ENCODE measurements around the gene ARFGAP2.

The ARFGAP2 gene

DNA sequence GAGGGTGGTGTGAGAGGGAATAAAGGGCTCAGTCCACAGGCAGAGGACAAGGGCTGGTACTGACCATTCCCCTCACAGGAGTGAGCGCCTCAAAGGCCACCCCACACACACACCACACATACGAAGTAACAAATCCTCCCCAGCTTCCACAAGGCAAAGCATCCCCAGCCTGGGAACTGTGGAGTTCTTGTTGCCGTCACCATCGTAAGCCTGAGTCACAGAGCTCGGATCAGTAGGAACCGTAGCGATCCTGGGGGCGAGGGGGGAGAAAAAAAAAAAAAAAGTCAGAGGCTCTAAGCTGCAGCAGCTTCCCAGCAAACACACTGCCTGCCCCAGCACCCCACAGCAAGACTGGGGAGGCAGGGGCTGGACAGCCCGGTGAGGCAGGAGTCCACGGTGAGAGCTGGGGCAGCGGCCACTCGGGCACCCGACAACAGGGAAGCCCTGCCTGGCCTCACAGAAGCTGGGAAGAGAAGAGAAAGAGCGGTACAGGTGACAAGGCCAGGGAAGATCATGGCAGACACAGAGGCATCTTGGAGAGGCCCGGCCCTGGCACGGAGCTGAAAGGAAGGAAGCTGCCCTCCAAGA lies 11.3 kb downstream of the ARFGAP2 start:
- ChIA-PET POLR2A (no interaction called here), CTCF (interaction anchor here (0.7 kb wide), 1 partner anchor 12 kb away, joined by 3 read pairs; no protein-coding TSS in a partner anchor)
- DNase-seq (ENCODE audit: extremely low spot score) = no peak
- TF ChIP-seq SP1 (IDR thresholded peaks at IDR 0.05) = no peak
- no peak for TF ChIP-seq BHLHE40 (IDR thresholded peaks at IDR 0.05; ENCODE audit: borderline replicate concordance)
- no peak for TF ChIP-seq FOXM1 (IDR thresholded peaks at IDR 0.05; ENCODE audit: borderline replicate concordance)
- TF ChIP-seq, protein P1, sequence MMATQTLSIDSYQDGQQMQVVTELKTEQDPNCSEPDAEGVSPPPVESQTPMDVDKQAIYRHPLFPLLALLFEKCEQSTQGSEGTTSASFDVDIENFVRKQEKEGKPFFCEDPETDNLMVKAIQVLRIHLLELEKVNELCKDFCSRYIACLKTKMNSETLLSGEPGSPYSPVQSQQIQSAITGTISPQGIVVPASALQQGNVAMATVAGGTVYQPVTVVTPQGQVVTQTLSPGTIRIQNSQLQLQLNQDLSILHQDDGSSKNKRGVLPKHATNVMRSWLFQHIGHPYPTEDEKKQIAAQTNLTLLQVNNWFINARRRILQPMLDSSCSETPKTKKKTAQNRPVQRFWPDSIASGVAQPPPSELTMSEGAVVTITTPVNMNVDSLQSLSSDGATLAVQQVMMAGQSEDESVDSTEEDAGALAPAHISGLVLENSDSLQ (IDR thresholded peaks at IDR 0.05) = no peak
- TF ChIP-seq CTBP1 (IDR thresholded peaks at IDR 0.05; ENCODE audit: borderline replicate concordance) = no peak
- TF ChIP-seq L3MBTL2 (conservative IDR thresholded peaks at IDR 0.05) = no peak
- TF ChIP-seq SUZ12 (IDR thresholded peaks at IDR 0.05) = no peak
- no peak for TF ChIP-seq ARNT (IDR thresholded peaks at IDR 0.05)
- no peak for TF ChIP-seq LEF1 (IDR thresholded peaks at IDR 0.05; ENCODE audit: borderline replicate concordance)
- no peak for TF ChIP-seq NFRKB (IDR thresholded peaks at IDR 0.05)
- TF ChIP-seq FOXK2 (IDR thresholded peaks at IDR 0.05) = no peak
- TF ChIP-seq ZNF384 (IDR thresholded peaks at IDR 0.05) = no peak
- TF ChIP-seq HDGF (IDR thresholded peaks at IDR 0.05; ENCODE audit: borderline replicate concordance) = no peak
- no peak for TF ChIP-seq TARDBP (IDR thresholded peaks at IDR 0.05)

DNA sequence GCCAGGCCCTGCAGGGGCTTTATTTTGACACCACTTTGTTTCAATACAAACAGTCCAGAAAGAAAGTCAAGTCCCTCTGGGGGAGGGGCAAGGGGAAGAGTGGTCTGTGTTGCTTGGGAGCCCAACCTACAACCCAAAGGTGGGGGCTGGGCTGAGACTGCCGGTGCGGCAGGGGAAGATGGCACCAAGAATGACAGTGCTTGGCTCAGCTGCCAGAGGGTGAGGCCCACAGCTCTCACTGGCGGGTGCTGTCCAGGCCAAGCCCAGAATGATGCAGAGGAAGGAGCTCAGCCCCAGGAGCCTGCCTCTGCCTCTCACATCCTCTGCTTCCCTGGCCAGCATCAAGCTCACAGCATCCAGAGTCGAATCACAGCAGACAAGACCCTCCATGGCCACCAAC lies 12.4 kb downstream of the ARFGAP2 start:
- CTCF ChIA-PET = no interaction called here

DNA sequence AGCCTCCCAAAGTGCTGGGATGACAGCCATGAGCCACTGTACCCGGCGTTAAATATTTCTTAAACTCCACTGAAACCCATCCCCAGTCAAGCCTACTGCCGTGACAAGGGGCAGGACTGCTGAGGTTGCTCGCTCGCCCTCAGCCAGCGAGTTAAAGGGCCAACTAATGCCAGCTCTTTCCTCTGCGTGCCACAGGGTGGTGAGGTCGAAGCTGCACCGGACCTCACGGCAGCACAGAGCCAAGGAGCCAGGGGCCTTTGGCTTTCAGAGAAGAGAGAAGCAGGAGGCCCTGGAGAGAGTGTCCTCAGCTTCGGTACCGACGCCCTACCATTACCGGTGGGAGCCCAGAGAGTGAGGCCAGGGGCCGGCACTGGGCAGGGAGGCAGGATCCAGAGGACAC lies 12.8 kb downstream of the ARFGAP2 start:
- ChIA-PET CTCF (no interaction called here), POLR2A (interaction anchor here (0.6 to 1.2 kb wide), 3 partner anchors 13 to 461 kb away, joined by 3 read pairs; partner anchors contain the start of gene ARFGAP2)
- DNase-seq (ENCODE audit: extremely low spot score) = no peak
- no peak for TF ChIP-seq SP1 (IDR thresholded peaks at IDR 0.05)
- TF ChIP-seq FOXM1 (IDR thresholded peaks at IDR 0.05; ENCODE audit: borderline replicate concordance) = no peak
- TF ChIP-seq HDGF (IDR thresholded peaks at IDR 0.05; ENCODE audit: borderline replicate concordance) = no peak

More for the DNA sequence above, 12.4 kb downstream of the ARFGAP2 start:
- DNase-seq (ENCODE audit: extremely low spot score) = no peak
- TF ChIP-seq TARDBP (IDR thresholded peaks at IDR 0.05) = no peak
- TF ChIP-seq ELF4 (IDR thresholded peaks at IDR 0.05) = no peak
- no peak for TF ChIP-seq FOXM1 (IDR thresholded peaks at IDR 0.05; ENCODE audit: borderline replicate concordance)
- POLR2A ChIA-PET = interaction anchor here (1.1 kb wide), 1 partner anchor 461 kb away, joined by 3 read pairs; no protein-coding TSS in a partner anchor

DNA sequence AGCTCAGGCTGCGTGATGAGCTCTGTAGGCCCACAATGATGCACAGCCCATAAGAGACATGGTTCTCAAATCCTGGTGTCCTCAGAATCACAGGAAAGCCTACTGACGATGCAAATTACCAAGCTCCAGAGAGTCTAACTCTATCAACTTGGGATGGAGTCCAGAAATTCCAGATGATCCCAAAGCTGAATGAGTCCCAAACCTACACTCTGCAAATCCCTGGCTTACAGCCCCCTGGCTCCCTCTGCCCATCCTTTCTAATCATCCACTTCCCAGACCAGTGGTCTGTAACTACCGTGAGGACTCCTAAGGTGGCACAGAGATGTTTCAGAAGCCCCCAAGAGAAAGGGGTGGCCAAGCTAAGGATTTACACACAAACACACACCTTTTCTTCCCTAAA lies 13.5 kb downstream of the ARFGAP2 start:
- no peak for DNase-seq (ENCODE audit: extremely low spot score)
- ChIA-PET CTCF (interaction anchor here (0.6 to 1.0 kb wide), 2 partner anchors 10 to 133 kb away, joined by 3 to 5 read pairs; no protein-coding TSS in a partner anchor), POLR2A (interaction anchor here (1.2 kb wide), 1 partner anchor 277 kb away, joined by 3 read pairs; no protein-coding TSS in a partner anchor)
- TF ChIP-seq ARNT (IDR thresholded peaks at IDR 0.05) = no peak

DNA sequence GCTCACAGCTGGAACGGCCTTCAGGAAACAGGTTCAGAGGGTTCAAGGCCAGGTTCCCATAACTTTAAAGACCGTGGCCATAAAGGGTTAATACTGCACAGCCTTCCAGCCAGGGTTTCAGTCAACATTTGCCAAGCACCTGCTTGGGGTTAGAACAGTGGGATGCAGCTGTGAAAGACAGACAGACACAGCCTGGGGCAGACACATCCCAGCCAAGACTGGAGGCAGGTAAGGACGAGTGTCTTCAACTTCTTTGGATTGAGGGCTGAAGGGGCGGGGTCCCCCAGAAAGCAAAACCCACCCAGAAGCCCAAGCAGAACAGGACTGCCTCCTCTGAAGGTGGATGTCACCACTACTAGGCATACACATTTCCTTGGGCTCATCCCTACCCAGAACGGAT lies 14.3 kb downstream of the ARFGAP2 start:
- TF ChIP-seq ARNT (IDR thresholded peaks at IDR 0.05) (no peak), TARDBP (IDR thresholded peaks at IDR 0.05) (no peak), LEF1 (IDR thresholded peaks at IDR 0.05; ENCODE audit: borderline replicate concordance) (no peak), SUZ12 (IDR thresholded peaks at IDR 0.05) (no peak), BHLHE40 (IDR thresholded peaks at IDR 0.05; ENCODE audit: borderline replicate concordance) (no peak), ZNF384 (IDR thresholded peaks at IDR 0.05) (no peak), FOXK2 (IDR thresholded peaks at IDR 0.05) (no peak), CTBP1 (IDR thresholded peaks at IDR 0.05; ENCODE audit: borderline replicate concordance) (no peak), ELF4 (IDR thresholded peaks at IDR 0.05) (no peak), L3MBTL2 (conservative IDR thresholded peaks at IDR 0.05) (no peak), FOXA1 (IDR thresholded peaks at IDR 0.05) (no peak), NFRKB (IDR thresholded peaks at IDR 0.05) (no peak), SP1 (IDR thresholded peaks at IDR 0.05) (no peak), FOXM1 (IDR thresholded peaks at IDR 0.05; ENCODE audit: borderline replicate concordance) (no peak), HDGF (IDR thresholded peaks at IDR 0.05; ENCODE audit: borderline replicate concordance) (no peak)
- TF ChIP-seq, protein P1 (IDR thresholded peaks at IDR 0.05) = no peak
- no peak for DNase-seq (ENCODE audit: extremely low spot score)
- ChIA-PET CTCF (interaction anchor here (1.0 kb wide), 1 partner anchor 9 kb away, joined by 5 read pairs; no protein-coding TSS in a partner anchor), POLR2A (no interaction called here)

DNA sequence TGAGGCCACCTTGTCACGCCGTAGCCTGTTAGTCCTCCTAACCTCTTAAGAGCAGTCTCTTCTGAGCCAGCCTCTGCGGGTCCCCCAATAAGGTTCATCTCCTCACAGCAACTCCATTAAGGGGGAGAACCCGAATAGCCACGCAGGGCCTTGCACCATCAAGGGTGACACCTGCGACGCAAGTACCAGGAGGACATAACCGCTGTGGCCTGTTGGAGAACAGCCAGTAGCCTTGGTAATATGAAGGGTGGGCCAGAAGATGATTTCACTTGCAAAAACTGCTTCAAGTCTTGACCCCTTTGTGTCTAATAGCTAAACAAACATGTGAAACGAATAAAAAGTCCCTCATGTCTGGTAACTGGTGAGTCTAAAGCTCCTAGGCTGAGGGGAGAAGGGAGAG lies 14.8 kb downstream of the ARFGAP2 start:
- no peak for DNase-seq (ENCODE audit: extremely low spot score)
- ChIA-PET CTCF (interaction anchor here (1.0 kb wide), 1 partner anchor 9 kb away, joined by 5 read pairs; no protein-coding TSS in a partner anchor), POLR2A (no interaction called here)
- TF ChIP-seq ZNF384 (IDR thresholded peaks at IDR 0.05) (no peak), L3MBTL2 (conservative IDR thresholded peaks at IDR 0.05) (no peak), SUZ12 (IDR thresholded peaks at IDR 0.05) (no peak), LEF1 (IDR thresholded peaks at IDR 0.05; ENCODE audit: borderline replicate concordance) (no peak), NFRKB (IDR thresholded peaks at IDR 0.05) (no peak), HDGF (IDR thresholded peaks at IDR 0.05; ENCODE audit: borderline replicate concordance) (no peak), ARNT (IDR thresholded peaks at IDR 0.05) (no peak), CTBP1 (IDR thresholded peaks at IDR 0.05; ENCODE audit: borderline replicate concordance) (no peak), TARDBP (IDR thresholded peaks at IDR 0.05) (no peak), FOXM1 (IDR thresholded peaks at IDR 0.05; ENCODE audit: borderline replicate concordance) (no peak), BHLHE40 (IDR thresholded peaks at IDR 0.05; ENCODE audit: borderline replicate concordance) (no peak), SP1 (IDR thresholded peaks at IDR 0.05) (no peak), FOXK2 (IDR thresholded peaks at IDR 0.05) (no peak), FOXA1 (IDR thresholded peaks at IDR 0.05) (no peak), ELF4 (IDR thresholded peaks at IDR 0.05) (no peak)
- TF ChIP-seq, protein P1 (IDR thresholded peaks at IDR 0.05) = no peak

Measured in HEK293T (cell line).